HCT116 (cell line): ENCODE results near the gene NEDD4L. TPM values are rescaled to one million over a fixed set of nuclear protein-coding genes. Genes with fewer than 3 reads are reported as not detected.

Source experiments
- ATAC-seq: fragments of 200-7000 bp; cut with Tn5 transposase; 2 replicates; pipeline ENCODE4 v1.9.1; 2020; ENCODE audit warnings: mild to moderate bottlenecking, moderate library complexity
- BruUV-seq: library from RNA; stranded (reverse); fragments of 400-500 nt; replicated peaks from 2 replicates; lab custom pipeline; 2021; lab: Mats Ljungman, UMichigan
- CTCF ChIA-PET: fragments of 300-600 bp; sonication (Branson Sonifier 250); formaldehyde crosslinking; loops from one replicate; lab custom pipeline; 2021; ENCODE audit warnings: antibody characterized with exemption; lab: Charles Lee
- POLR2A ChIA-PET: fragments of 300-600, 350-600 bp; sonication (Branson Sonifier 250); formaldehyde crosslinking; loops from one replicate; lab custom pipeline; 2021; ENCODE audit warnings: antibody characterized with exemption; lab: Charles Lee
- RAD21 ChIA-PET, 2 experiments: fragments of 300-600 bp; sonication (Branson Sonifier 250); formaldehyde crosslinking; loops; one replicate each; lab custom pipeline; 2023; ENCODE audit warnings: low total read pairs in 2 of 2; ENCODE audit not compliant: uncharacterized antibody in 2 of 2, unreplicated experiment in 2 of 2, low non-redundant PET in 1 of 2; lab: Charles Lee
- DNase-seq: peaks from one replicate; pipeline ENCODE4 v3.0.0-alpha.2; 2010; ENCODE audit warnings: low read depth, low spot score
- H2AFZ ChIP-seq: fragments of 200-600 bp; shearing (Covaris generic), sonication (generic); 2 replicates; pipeline ENCODE4 v1.6.1; 2017; ENCODE audit warnings: low read depth, mixed run types, mixed read lengths, antibody characterized with exemption, low read length; ENCODE audit not compliant: poor library complexity, severe bottlenecking
- H3K27ac ChIP-seq: 2 replicates; pipeline ENCODE4 v1.5.1; 2012; ENCODE audit warnings: low read depth, low read length
- H3K27me3 ChIP-seq: fragments of 200-600 bp; sonication (generic); 2 replicates; pipeline ENCODE4 v1.6.1; 2016; ENCODE audit warnings: mixed run types, low read length, mixed read lengths; ENCODE audit not compliant: insufficient read depth
- H3K36me3 ChIP-seq, 2 experiments: fragments of 200-500 bp in 1 of 2; fragments of 200-600 bp in 1 of 2; sonication (Bioruptor generic) in 1 of 2; sonication (generic) in 1 of 2; 2 replicates each; pipeline versions ENCODE4 v1.5.1 to v1.6.1; 2014 to 2016; ENCODE audit warnings: low read length in 2 of 2, inconsistent platforms in 1 of 2, mixed read lengths in 1 of 2, mixed run types in 1 of 2; ENCODE audit not compliant: insufficient read depth in 2 of 2, control insufficient read depth in 1 of 2
- H3K4me1 ChIP-seq, 2 experiments: fragments of 200-600 bp in 1 of 2; sonication (generic) in 1 of 2; 2 replicates each; pipeline versions ENCODE4 v1.5.1 to v1.6.1; 2012 to 2017; ENCODE audit warnings: low read length in 2 of 2, inconsistent platforms in 1 of 2, mild to moderate bottlenecking in 1 of 2, mixed read lengths in 1 of 2, mixed run types in 1 of 2, moderate library complexity in 1 of 2; ENCODE audit not compliant: insufficient read depth in 2 of 2, control insufficient read depth in 1 of 2
- H3K4me2 ChIP-seq: fragments of 200-600 bp; sonication (generic); 2 replicates; pipeline ENCODE4 v1.6.1; 2017; ENCODE audit warnings: mixed run types, low read length, mixed read lengths
- H3K4me3 ChIP-seq, 2 experiments: fragments of 200-600 bp in 1 of 2; sonication (generic) in 1 of 2; replicated peaks in 1 of 2; 2 replicates each; pipeline ENCODE4 v1.5.1; 2011 to 2016; ENCODE audit warnings: low read length in 2 of 2, control low read depth in 1 of 2, low read depth in 1 of 2, mild to moderate bottlenecking in 1 of 2, mixed read lengths in 1 of 2, mixed run types in 1 of 2
- H3K79me2 ChIP-seq: fragments of 200-600 bp; sonication (generic); 2 replicates; pipeline ENCODE4 v1.6.1; 2017; ENCODE audit warnings: mild to moderate bottlenecking, mixed run types, low read length, moderate library complexity, mixed read lengths; ENCODE audit not compliant: insufficient read depth
- H3K9ac ChIP-seq: fragments of 200-600 bp; sonication (generic); 2 replicates; pipeline ENCODE4 v1.6.1; 2016; ENCODE audit warnings: low read length, mixed read lengths
- H3K9me2 ChIP-seq: fragments of 200-600 bp; sonication (generic), shearing (Covaris generic); 2 replicates; pipeline ENCODE4 v1.6.1; 2017; ENCODE audit warnings: mixed run types, mild to moderate bottlenecking, moderate library complexity; ENCODE audit not compliant: insufficient read depth
- H3K9me3 ChIP-seq, 2 experiments: fragments of 200-500 bp in 1 of 2; fragments of 200-600 bp in 1 of 2; sonication (Bioruptor generic) in 1 of 2; sonication (generic) in 1 of 2; 2 replicates each; pipeline ENCODE4 v1.6.1; 2014 to 2017; ENCODE audit warnings: low read length in 2 of 2, mixed read lengths in 2 of 2, inconsistent platforms in 1 of 2, low read depth in 1 of 2, mild to moderate bottlenecking in 1 of 2, mixed run types in 1 of 2, moderate library complexity in 1 of 2; ENCODE audit not compliant: control insufficient read depth in 1 of 2, insufficient read depth in 1 of 2
- H4K20me1 ChIP-seq: fragments of 200-600 bp; sonication (generic), shearing (Covaris generic); 2 replicates; pipeline ENCODE4 v1.6.1; 2017; ENCODE audit warnings: mixed run types, mild to moderate bottlenecking, moderate library complexity; ENCODE audit not compliant: insufficient read depth
- EZH2 ChIP-seq: fragments of 200-600 bp; sonication (generic); IDR thresholded peaks from 2 replicates; pipeline ENCODE4 v1.6.1; 2017; ENCODE audit warnings: antibody characterized with exemption, mixed run types
- EZH2phosphoT487 ChIP-seq: fragments of 200-600 bp; IDR thresholded peaks from 2 replicates; pipeline ENCODE4 v1.6.1; 2018; ENCODE audit warnings: antibody characterized with exemption, borderline replicate concordance
- JUND ChIP-seq: IDR thresholded peaks from 2 replicates; pipeline ENCODE4 v1.6.1; 2012
- REST ChIP-seq: IDR thresholded peaks from 2 replicates; pipeline ENCODE4 v1.6.1; 2012; ENCODE audit warnings: low read depth
- SRF ChIP-seq: IDR thresholded peaks from 2 replicates; pipeline ENCODE4 v1.6.1; 2012; ENCODE audit warnings: low read depth
- intact Hi-C: fragments of 100-400 bp; cut with micrococcal nuclease; formaldehyde crosslinking; loops from 2 replicates; pipeline ENCODE4 v1.10.0; 2022
- total RNA-seq: library from RNA; stranded (reverse); gene quantifications from one replicate; pipeline ENCODE4 v1.2.1, GENCODE V29; 2021; ENCODE audit not compliant: unreplicated experiment
- TF ChIP-seq, protein P1 (sequence below): IDR thresholded peaks from 2 replicates; pipeline ENCODE4 v1.6.1; 2012

The NEDD4L gene
- total RNA-seq, 1 experiment from 2014 or later = 41.5 TPM

DNA sequence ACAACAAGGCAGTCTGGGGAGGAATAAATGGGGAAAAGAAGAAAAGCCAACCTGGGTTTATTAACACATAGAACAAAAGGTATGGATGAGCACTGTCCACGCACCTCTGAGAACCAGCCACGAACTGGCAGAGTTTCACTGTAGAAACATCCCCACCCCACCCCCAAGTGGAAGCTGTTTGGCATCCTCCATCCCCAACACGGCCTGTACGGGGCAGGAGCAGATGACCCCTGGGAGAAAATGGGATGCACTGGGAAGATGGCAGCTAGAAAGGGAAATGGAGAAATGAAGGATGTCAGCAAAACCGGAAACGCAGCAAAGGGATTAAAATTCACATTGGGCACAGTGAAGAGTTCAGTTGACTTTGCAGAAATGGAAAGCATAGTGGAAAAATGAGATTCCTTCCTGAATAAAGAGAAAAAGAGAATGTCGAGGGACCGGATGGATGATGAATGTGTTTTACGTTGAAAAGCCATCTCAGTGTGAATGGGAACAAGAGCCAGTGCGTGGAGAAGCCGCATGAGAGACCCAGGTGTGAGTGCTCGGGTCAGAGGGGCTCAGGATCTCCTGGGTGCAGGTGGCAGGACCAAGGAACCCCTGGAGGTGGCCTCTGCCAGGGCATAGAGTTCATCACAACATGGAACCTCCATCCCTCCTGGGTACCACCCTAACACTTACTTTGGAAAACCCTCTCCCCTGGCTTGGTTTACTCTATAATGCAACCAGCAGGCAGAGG lies 337.8 kb downstream of the NEDD4L start:
- ChIA-PET RAD21 (no interaction called here), CTCF (no interaction called here), POLR2A (no interaction called here)
- BruUV-seq = no TSS peak
- no peak overlapping the region for H2AFZ ChIP-seq
- no peak for DNase-seq
- H3K27ac ChIP-seq = no peak overlapping the region
- no peak overlapping the region for H3K4me2 ChIP-seq
- no peaks in the 10 kb centered on the region for H4K20me1 ChIP-seq
- H3K36me3 ChIP-seq = peaks cover 2 to 5% of the 10 kb centered on the region in 2 experiments; a peak in 1 of 4 replicates
- no peak for ATAC-seq
- no peaks in the 10 kb centered on the region for H3K79me2 ChIP-seq
- H3K4me1 ChIP-seq = no peaks in the 10 kb centered on the region
- no peak overlapping the region for H3K9ac ChIP-seq
- no peak for TF ChIP-seq EZH2
- no peak for TF ChIP-seq EZH2phosphoT487
- TF ChIP-seq JUND = no peak
- TF ChIP-seq SRF = no peak
- no peak for TF ChIP-seq REST
- TF ChIP-seq, protein P1, sequence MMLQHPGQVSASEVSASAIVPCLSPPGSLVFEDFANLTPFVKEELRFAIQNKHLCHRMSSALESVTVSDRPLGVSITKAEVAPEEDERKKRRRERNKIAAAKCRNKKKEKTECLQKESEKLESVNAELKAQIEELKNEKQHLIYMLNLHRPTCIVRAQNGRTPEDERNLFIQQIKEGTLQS = no peak
- no peak overlapping the region for H3K4me3 ChIP-seq
- H3K9me3 ChIP-seq = no peaks in the 10 kb centered on the region
- intact Hi-C loops = no loop called here
- no peaks in the 10 kb centered on the region for H3K27me3 ChIP-seq
- H3K9me2 ChIP-seq = no peaks in the 10 kb centered on the region
